K562 (cell line): ENCODE results near the gene ADAT1. TPM values are rescaled to one million over a fixed set of nuclear protein-coding genes. Genes with fewer than 3 reads are reported as not detected.

ENCODE experiments used
- CREM ChIP-seq: IDR thresholded peaks from 2 replicates; pipeline ENCODE4 v1.6.1; 2014; ENCODE audit warnings: antibody characterized with exemption, low read depth
- CSDE1 ChIP-seq, 2 experiments: fragments of 450-650 bp; IDR thresholded peaks; 2 replicates each; pipeline ENCODE4 v1.6.1; 2016; ENCODE audit warnings: mild to moderate bottlenecking in 1 of 2
- DIDO1 ChIP-seq: fragments of 450-650 bp; IDR thresholded peaks from 2 replicates; pipeline ENCODE4 v1.6.1; 2016; ENCODE audit warnings: low read depth, missing biosample characterization, missing genetic modification characterization
- ELF1 ChIP-seq: fragments of 200-800 bp; sonication (Bioruptor generic); IDR thresholded peaks from 2 replicates; pipeline ENCODE4 v1.6.1; 2016; ENCODE audit warnings: missing genetic modification characterization, missing compliant biosample characterization
- EP400 ChIP-seq: fragments of 450-650 bp; IDR thresholded peaks from 2 replicates; pipeline ENCODE4 v1.6.1; 2017; ENCODE audit warnings: antibody characterized with exemption, mild to moderate bottlenecking, moderate library complexity
- HNRNPLL ChIP-seq: fragments of 200-400 bp; formaldehyde crosslinking; IDR thresholded peaks from 2 replicates; pipeline ENCODE4 v1.6.1; 2017; ENCODE audit warnings: low read length, low read depth, mild to moderate bottlenecking; ENCODE audit not compliant: poor library complexity, severe bottlenecking
- KDM5B ChIP-seq: fragments of 200-600 bp; sonication (generic); IDR thresholded peaks from 2 replicates; pipeline ENCODE4 v1.6.1; 2012; ENCODE audit warnings: low read depth, mild to moderate bottlenecking, moderate library complexity, low read length, control low read depth, inconsistent platforms; ENCODE audit not compliant: insufficient replicate concordance
- MEIS2 ChIP-seq: fragments of 450-650 bp; IDR thresholded peaks from 2 replicates; pipeline ENCODE4 v1.6.1; 2014; ENCODE audit warnings: mild to moderate bottlenecking; ENCODE audit not compliant: partially characterized antibody
- NR2C2 ChIP-seq, 2 experiments: fragments of 200-800 bp in 1 of 2; sonication (Bioruptor generic) in 1 of 2; sonication (generic) in 1 of 2; formaldehyde crosslinking in 1 of 2; IDR thresholded peaks; 2 replicates each; pipeline versions ENCODE4 v1.6.1 to v1.8.0; 2016 to 2022; ENCODE audit warnings: mild to moderate bottlenecking in 1 of 2, missing compliant biosample characterization in 1 of 2, missing genetic modification characterization in 1 of 2, missing genetic modification reagents in 1 of 2
- NRF1 ChIP-seq, 2 experiments: fragments of 450-650 bp; IDR thresholded peaks in 1 of 2; conservative IDR thresholded peaks in 1 of 2; 2 replicates each; pipeline ENCODE4 v1.6.1; 2014; ENCODE audit warnings: mild to moderate bottlenecking in 2 of 2
- PML ChIP-seq: IDR thresholded peaks from 2 replicates; pipeline ENCODE4 v1.6.1; 2012; ENCODE audit warnings: low read length, inconsistent platforms
- PTTG1 ChIP-seq: fragments of 450-650 bp; IDR thresholded peaks from 2 replicates; pipeline ENCODE4 v1.6.1; 2016; ENCODE audit warnings: low read depth, mild to moderate bottlenecking, missing genetic modification characterization, missing compliant biosample characterization
- RFX1 ChIP-seq: fragments of 450-650 bp; IDR thresholded peaks from 2 replicates; pipeline ENCODE4 v1.6.1; 2016; ENCODE audit warnings: mild to moderate bottlenecking, moderate library complexity
- TAF1 ChIP-seq: IDR thresholded peaks from 2 replicates; pipeline ENCODE4 v1.6.1; 2011; ENCODE audit warnings: mild to moderate bottlenecking, low read length, moderate library complexity; ENCODE audit not compliant: insufficient read depth, control insufficient read depth, severe bottlenecking; ENCODE audit errors: extremely low read depth
- TEAD1 ChIP-seq, 2 experiments: fragments of 450-650 bp in 1 of 2; sonication (generic) in 1 of 2; formaldehyde crosslinking; IDR thresholded peaks; 2 replicates each; pipeline versions ENCODE4 v1.4.0 to v1.8.0; 2020 to 2022; ENCODE audit warnings: mild to moderate bottlenecking in 2 of 2, missing genetic modification reagents in 1 of 2
- YY1 ChIP-seq, 3 experiments: IDR thresholded peaks; 2 replicates each; pipeline ENCODE4 v1.6.1; 2011; ENCODE audit warnings: low read length in 2 of 3, mild to moderate bottlenecking in 2 of 3, moderate library complexity in 2 of 3, borderline replicate concordance in 1 of 3, control low read depth in 1 of 3, low read depth in 1 of 3; ENCODE audit not compliant: insufficient read depth in 3 of 3, insufficient replicate concordance in 2 of 3, control insufficient read depth in 1 of 3, insufficient read length in 1 of 3; ENCODE audit errors: extremely low read depth in 1 of 3
- ZNF217 ChIP-seq: sonication (generic); formaldehyde crosslinking; IDR thresholded peaks from 2 replicates; pipeline ENCODE4 v1.8.0; 2022; ENCODE audit warnings: mild to moderate bottlenecking, missing genetic modification reagents
- ZNF354B ChIP-seq: fragments of 250-450 bp; sonication (Bioruptor Pico); IDR thresholded peaks from 2 replicates; pipeline ENCODE4 v1.4.0; 2020
- ZNF79 ChIP-seq: fragments of 250-450 bp; sonication (Bioruptor Pico); IDR thresholded peaks from 2 replicates; pipeline ENCODE4 v1.4.0; 2020; ENCODE audit warnings: low read depth, mild to moderate bottlenecking, moderate library complexity
- polyA plus RNA-seq, 8 experiments: library from polyadenylated mRNA; depleted of rRNA in 4 of 8; stranded (reverse) in 5 of 8; unstranded in 3 of 8; fragments of >200 nt; fragmentation: Nextera tagmentation in 2 of 8; fragmentation: Illumina TruSeq in 1 of 8; extraction: Ambion mirVana in 2 of 8; extraction: Trizol in 1 of 8; gene quantifications; 2 replicates each; pipeline versions ENCODE4 v1.2.1 to v1.2.3, GENCODE V29; 2011 to 2014; ENCODE audit warnings: inconsistent platforms in 1 of 8, missing spikeins in 1 of 8
- total RNA-seq, 7 experiments: library from RNA; depleted of rRNA in 6 of 7; stranded (reverse); fragments of >200 nt in 6 of 7; fragmentation: Illumina TruSeq in 2 of 7; extraction: Trizol in 2 of 7; gene quantifications; 2 replicates each; pipeline versions ENCODE4 v1.2.1 to v1.2.3, GENCODE V29; 2011 to 2021; ENCODE audit warnings: low replicate concordance in 1 of 7
- TF ChIP-seq, protein P1 (sequence below): sonication (generic); formaldehyde crosslinking; IDR thresholded peaks from 2 replicates; pipeline ENCODE4 v1.8.0; 2022; ENCODE audit warnings: missing genetic modification reagents, mild to moderate bottlenecking, borderline replicate concordance
- TF ChIP-seq, protein P2 (sequence below): fragments of 250-450 bp; sonication (Bioruptor Pico); IDR thresholded peaks from 2 replicates; pipeline ENCODE4 v1.5.1; 2021; ENCODE audit warnings: mild to moderate bottlenecking
- TF ChIP-seq, protein P3 (sequence below): sonication (generic); formaldehyde crosslinking; IDR thresholded peaks from 2 replicates; pipeline ENCODE4 v1.8.0; 2023; ENCODE audit warnings: mild to moderate bottlenecking, missing genetic modification reagents
- TF ChIP-seq, protein P4 (sequence below): fragments of 250-450 bp; sonication (Bioruptor Pico); IDR thresholded peaks from 2 replicates; pipeline ENCODE4 v1.8.0; 2021; ENCODE audit warnings: borderline replicate concordance, mild to moderate bottlenecking, moderate library complexity; ENCODE audit not compliant: poor library complexity, severe bottlenecking

The ADAT1 gene
- total and polyA plus RNA-seq, 9 of the 15 experiments (the other 6 are each of a cell fraction or from before 2014, with no cell fraction given), result 16.0 to 36.7 (median 28.2) TPM

DNA sequence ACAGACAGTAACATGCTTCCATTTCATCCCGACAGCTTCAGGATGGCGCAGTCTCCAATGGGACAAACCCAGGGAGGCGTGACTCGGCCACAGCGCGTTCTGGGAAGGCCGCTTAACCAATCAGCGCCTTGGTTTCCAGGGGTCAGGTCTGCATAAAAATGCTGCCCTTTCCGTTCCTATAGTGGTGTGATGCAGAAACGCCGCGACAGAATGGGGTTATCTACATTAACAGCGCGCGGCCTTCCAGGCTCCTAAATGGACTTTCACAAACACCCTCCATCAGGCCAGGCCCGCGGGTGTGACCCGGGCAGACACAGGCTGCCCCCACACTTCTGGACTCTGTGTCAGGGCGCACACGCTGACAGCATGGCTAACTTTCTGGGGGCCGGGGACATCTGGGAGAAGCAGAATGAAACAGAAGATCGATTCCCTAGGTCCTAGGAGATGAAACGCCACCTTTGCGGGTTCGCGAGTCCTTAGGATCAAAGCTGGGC lies 67.8 kb downstream of the ADAT1 start (continued):
- TF ChIP-seq DIDO1 (tag), result peak; percentile 73; the same call in 1 of the 2 replicates
- TF ChIP-seq PML, result peak; percentile 41; the same call in 1 of the 2 replicates
- TF ChIP-seq ELF1 (tag), result 0 out of 2 replicates have a peak, but pooled peaks have one; percentile 46
- TF ChIP-seq ZNF217 (CRISPR knock-in tag), result no peak
- TF ChIP-seq CSDE1 (IDR thresholded peaks at IDR 0.05), result peak in 1 of 2 experiments; percentile 54; a peak in 1 of 4 replicates
- no peak for TF ChIP-seq ZNF354B (CRISPR knock-in tag)
- TF ChIP-seq, protein P1, sequence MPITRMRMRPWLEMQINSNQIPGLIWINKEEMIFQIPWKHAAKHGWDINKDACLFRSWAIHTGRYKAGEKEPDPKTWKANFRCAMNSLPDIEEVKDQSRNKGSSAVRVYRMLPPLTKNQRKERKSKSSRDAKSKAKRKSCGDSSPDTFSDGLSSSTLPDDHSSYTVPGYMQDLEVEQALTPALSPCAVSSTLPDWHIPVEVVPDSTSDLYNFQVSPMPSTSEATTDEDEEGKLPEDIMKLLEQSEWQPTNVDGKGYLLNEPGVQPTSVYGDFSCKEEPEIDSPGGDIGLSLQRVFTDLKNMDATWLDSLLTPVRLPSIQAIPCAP (CRISPR knock-in tag), result no peak
- TF ChIP-seq YY1 (IDR thresholded peaks at IDR 0.05; ENCODE audit: borderline replicate concordance in 1 of 3, control insufficient read depth in 1 of 3, extremely low read depth in 1 of 3, insufficient read depth in 3 of 3, insufficient read length in 1 of 3, insufficient replicate concordance in 2 of 3, low read depth in 1 of 3, low read length in 2 of 3), result peak in 2 of 3 experiments; percentile 35 to 82
- TF ChIP-seq HNRNPLL, result peak; percentile 29
- peak; percentile 71 for TF ChIP-seq EP400
- TF ChIP-seq CREM, result peak; percentile 99
- peak; percentile 60 for TF ChIP-seq TAF1
- TF ChIP-seq, protein P2, sequence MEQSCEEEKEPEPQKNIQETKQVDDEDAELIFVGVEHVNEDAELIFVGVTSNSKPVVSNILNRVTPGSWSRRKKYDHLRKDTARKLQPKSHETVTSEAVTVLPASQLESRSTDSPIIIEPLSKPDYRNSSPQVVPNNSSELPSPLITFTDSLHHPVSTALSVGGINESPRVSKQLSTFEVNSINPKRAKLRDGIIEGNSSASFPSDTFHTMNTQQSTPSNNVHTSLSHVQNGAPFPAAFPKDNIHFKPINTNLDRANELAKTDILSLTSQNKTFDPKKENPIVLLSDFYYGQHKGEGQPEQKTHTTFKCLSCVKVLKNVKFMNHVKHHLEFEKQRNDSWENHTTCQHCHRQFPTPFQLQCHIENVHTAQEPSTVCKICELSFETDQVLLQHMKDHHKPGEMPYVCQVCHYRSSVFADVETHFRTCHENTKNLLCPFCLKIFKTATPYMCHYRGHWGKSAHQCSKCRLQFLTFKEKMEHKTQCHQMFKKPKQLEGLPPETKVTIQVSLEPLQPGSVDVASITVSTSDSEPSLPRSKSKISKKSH, result no peak
- TF ChIP-seq, protein P3, sequence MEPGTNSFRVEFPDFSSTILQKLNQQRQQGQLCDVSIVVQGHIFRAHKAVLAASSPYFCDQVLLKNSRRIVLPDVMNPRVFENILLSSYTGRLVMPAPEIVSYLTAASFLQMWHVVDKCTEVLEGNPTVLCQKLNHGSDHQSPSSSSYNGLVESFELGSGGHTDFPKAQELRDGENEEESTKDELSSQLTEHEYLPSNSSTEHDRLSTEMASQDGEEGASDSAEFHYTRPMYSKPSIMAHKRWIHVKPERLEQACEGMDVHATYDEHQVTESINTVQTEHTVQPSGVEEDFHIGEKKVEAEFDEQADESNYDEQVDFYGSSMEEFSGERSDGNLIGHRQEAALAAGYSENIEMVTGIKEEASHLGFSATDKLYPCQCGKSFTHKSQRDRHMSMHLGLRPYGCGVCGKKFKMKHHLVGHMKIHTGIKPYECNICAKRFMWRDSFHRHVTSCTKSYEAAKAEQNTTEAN (CRISPR knock-in tag), result no peak
- peak; percentile 59 for TF ChIP-seq KDM5B
- TF ChIP-seq NRF1 (conservative IDR thresholded peaks at IDR 0.05 in 1 of 2, IDR thresholded peaks at IDR 0.05 in 1 of 2), result 0 out of 4 replicates have a peak, but pooled peaks of 1 of the 2 experiments have one; percentile 29
- no peak for TF ChIP-seq NR2C2 (CRISPR knock-in tag; IDR thresholded peaks at IDR 0.05)
- TF ChIP-seq NR2C2 (tag; IDR thresholded peaks at IDR 0.05), result peak; percentile 95
- no peak for TF ChIP-seq ZNF79
- peak; percentile 7 for TF ChIP-seq MEIS2
- TF ChIP-seq RFX1, result peak; percentile 49
- TF ChIP-seq, protein P4, sequence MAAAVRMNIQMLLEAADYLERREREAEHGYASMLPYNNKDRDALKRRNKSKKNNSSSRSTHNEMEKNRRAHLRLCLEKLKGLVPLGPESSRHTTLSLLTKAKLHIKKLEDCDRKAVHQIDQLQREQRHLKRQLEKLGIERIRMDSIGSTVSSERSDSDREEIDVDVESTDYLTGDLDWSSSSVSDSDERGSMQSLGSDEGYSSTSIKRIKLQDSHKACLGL, result no peak
- 0 out of 4 replicates have a peak, but pooled peaks of 1 of the 2 experiments have one; percentile 10 for TF ChIP-seq TEAD1 (CRISPR knock-in tag; IDR thresholded peaks at IDR 0.05)
- no peak for TF ChIP-seq PTTG1 (tag)
